Measurements from ENCODE around the gene OR10V1.
A peak's percentile ranks its signal among the peaks of the same experiment; 100 is the strongest.

The OR10V1 gene

GRCh38 chr11:59754859-59755700 is 41.4 kb upstream of the OR10V1 start, which contains the start of gene STX3 (continued):
- TF ChIP-seq ZBTB7A (tag by site-specific recombination; IDR thresholded peaks at IDR 0.05; ENCODE audit: low read depth) = no peak
- TF ChIP-seq ZNF501 (tag by site-specific recombination; IDR thresholded peaks at IDR 0.05) = no peak
- TF ChIP-seq ZNF10 (tag by site-specific recombination; IDR thresholded peaks at IDR 0.05) = no peak
- TF ChIP-seq ZNF529 (tag by site-specific recombination; IDR thresholded peaks at IDR 0.05; ENCODE audit: insufficient replicate concordance) = no peak
- TF ChIP-seq KLF10 (tag by site-specific recombination; IDR thresholded peaks at IDR 0.05) = peak; percentile 84
- TF ChIP-seq ZSCAN4 (tag by site-specific recombination; IDR thresholded peaks at IDR 0.05) = no peak
- TF ChIP-seq OVOL3 (tag by site-specific recombination; IDR thresholded peaks at IDR 0.05) = 0 out of 2 replicates have a peak, but pooled peaks have one; percentile 16
- peak; percentile 15 for TF ChIP-seq KLF16 (tag by site-specific recombination; IDR thresholded peaks at IDR 0.05)
- no peak for TF ChIP-seq ZNF707 (tag by site-specific recombination; IDR thresholded peaks at IDR 0.05)
- TF ChIP-seq ZNF37A (tag by site-specific recombination; IDR thresholded peaks at IDR 0.05) = no peak
- TF ChIP-seq ZNF335 (tag by site-specific recombination; conservative IDR thresholded peaks at IDR 0.05) = peak; percentile 3; the same call in 1 of the 2 replicates
- no peak for TF ChIP-seq ZFHX2 (tag by site-specific recombination; conservative IDR thresholded peaks at IDR 0.05)
- no peak for TF ChIP-seq PRDM6 (tag by site-specific recombination; IDR thresholded peaks at IDR 0.05)
- no peak for TF ChIP-seq ZNF843 (tag by site-specific recombination; IDR thresholded peaks at IDR 0.05)
- TF ChIP-seq ZEB2 (tag by site-specific recombination; IDR thresholded peaks at IDR 0.05) = peak; percentile 78
- TF ChIP-seq PBX3 (CRISPR knock-in tag; IDR thresholded peaks at IDR 0.05) = no peak
- no peak for TF ChIP-seq ZNF354C (tag by site-specific recombination; IDR thresholded peaks at IDR 0.05; ENCODE audit: borderline replicate concordance, low read depth)
- TF ChIP-seq REPIN1 (tag by site-specific recombination; IDR thresholded peaks at IDR 0.05; ENCODE audit: low read depth) = no peak
- TF ChIP-seq FEZF1 (tag by site-specific recombination; IDR thresholded peaks at IDR 0.05) = no peak
- peak; percentile 42; the same call in 1 of the 2 replicates for TF ChIP-seq ZBTB11 (tag by site-specific recombination; conservative IDR thresholded peaks at IDR 0.05; ENCODE audit: low read depth)
- no peak for TF ChIP-seq ZNF18 (tag by site-specific recombination; IDR thresholded peaks at IDR 0.05)
- peak; percentile 46 for TF ChIP-seq ZBTB26 (tag by site-specific recombination; optimal IDR thresholded peaks at IDR 0.05)
- TF ChIP-seq ZNF280C (tag by site-specific recombination; IDR thresholded peaks at IDR 0.05) = no peak
- TF ChIP-seq ZNF366 (tag by site-specific recombination; conservative IDR thresholded peaks at IDR 0.05) = no peak
- TF ChIP-seq SP7 (tag by site-specific recombination; IDR thresholded peaks at IDR 0.05) = no peak
- no peak for TF ChIP-seq HOXA7 (CRISPR knock-in tag; IDR thresholded peaks at IDR 0.05; ENCODE audit: borderline replicate concordance)
- TF ChIP-seq MEIS1 (CRISPR knock-in tag; IDR thresholded peaks at IDR 0.05; ENCODE audit: borderline replicate concordance) = no peak
